GM23338 (cell line): ENCODE measurements around the gene FAM81B. TPM values are rescaled to one million over a fixed set of nuclear protein-coding genes. Genes with fewer than 3 reads are reported as not detected.
A peak's percentile ranks its signal among the peaks of the same experiment; 100 is the strongest.

Experiments
- ATAC-seq: fragments of 200-7000 bp; cut with Tn5 transposase; 3 replicates; pipeline ENCODE4 v1.9.1; 2020
- DNase-seq: peaks from one replicate; pipeline ENCODE4 v3.0.0-alpha.2; 2015; ENCODE audit warnings: low spot score
- H2AFZ ChIP-seq: fragments of 200-600 bp; sonication (generic); 2 replicates; pipeline ENCODE4 v1.8.0; 2016; ENCODE audit warnings: antibody characterized with exemption, mild to moderate bottlenecking, moderate library complexity
- H3F3A ChIP-seq: fragments of 200-600 bp; sonication (generic); replicated peaks from 2 replicates; pipeline ENCODE4 v1.8.0; 2017; ENCODE audit warnings: antibody characterized with exemption, mixed run types, low read depth
- H3K27ac ChIP-seq: fragments of 200-600 bp; sonication (generic); 2 replicates; pipeline ENCODE4 v1.6.1; 2016; ENCODE audit warnings: low read depth
- H3K27me3 ChIP-seq: fragments of 200-600 bp; sonication (generic); 2 replicates; pipeline ENCODE4 v1.8.0; 2016; ENCODE audit warnings: mild to moderate bottlenecking, mixed run types, moderate library complexity; ENCODE audit not compliant: insufficient read depth
- H3K36me3 ChIP-seq: fragments of 200-600 bp; sonication (generic); 2 replicates; pipeline ENCODE4 v1.8.0; 2016; ENCODE audit warnings: mild to moderate bottlenecking; ENCODE audit not compliant: insufficient read depth
- H3K4me1 ChIP-seq: fragments of 200-600 bp; sonication (generic); 2 replicates; pipeline ENCODE4 v1.8.0; 2016; ENCODE audit warnings: mild to moderate bottlenecking, moderate library complexity; ENCODE audit not compliant: insufficient read depth
- H3K4me2 ChIP-seq: fragments of 200-600 bp; sonication (generic); 2 replicates; pipeline ENCODE4 v1.7.1; 2017; ENCODE audit warnings: mixed run types
- H3K4me3 ChIP-seq: fragments of 200-600 bp; sonication (generic); 2 replicates; pipeline ENCODE4 v1.6.1; 2016; ENCODE audit warnings: mixed run types
- H3K79me2 ChIP-seq: fragments of 200-600 bp; sonication (generic); replicated peaks from 2 replicates; pipeline ENCODE4 v1.8.0; 2017; ENCODE audit warnings: mild to moderate bottlenecking; ENCODE audit not compliant: insufficient read depth
- H3K9me2 ChIP-seq: fragments of 200-600 bp; sonication (generic); 2 replicates; pipeline ENCODE4 v1.8.0; 2017; ENCODE audit not compliant: insufficient read depth
- H4K20me1 ChIP-seq: fragments of 200-600 bp; sonication (generic); replicated peaks from 2 replicates; pipeline ENCODE4 v1.8.0; 2017; ENCODE audit warnings: mild to moderate bottlenecking; ENCODE audit not compliant: insufficient read depth
- H3K27ac Mint-ChIP-seq: 2 replicates; pipeline ENCODE4 v1.8.0; 2020; ENCODE audit warnings: inconsistent platforms, mild to moderate bottlenecking, moderate library complexity, mixed read lengths
- H3K27me3 Mint-ChIP-seq: 3 replicates; pipeline ENCODE4 v1.8.0; 2022; ENCODE audit warnings: low read depth, mild to moderate bottlenecking, moderate library complexity, mixed read lengths, inconsistent platforms; ENCODE audit not compliant: insufficient read depth, poor library complexity
- H3K36me3 Mint-ChIP-seq: 3 replicates; pipeline ENCODE4 v1.8.0; 2021; ENCODE audit warnings: low read depth, mild to moderate bottlenecking, inconsistent platforms, moderate library complexity, mixed read lengths
- H3K4me1 Mint-ChIP-seq: 3 replicates; pipeline ENCODE4 v1.8.0; 2020; ENCODE audit warnings: mild to moderate bottlenecking, inconsistent platforms, mixed read lengths
- H3K4me3 Mint-ChIP-seq: 3 replicates; pipeline ENCODE4 v1.8.0; 2021; ENCODE audit warnings: moderate library complexity, mild to moderate bottlenecking, inconsistent platforms, mixed read lengths
- H3K9me3 Mint-ChIP-seq: 3 replicates; pipeline ENCODE4 v1.8.0; 2020; ENCODE audit warnings: moderate library complexity, mild to moderate bottlenecking, inconsistent platforms, mixed read lengths
- CREB1 ChIP-seq: fragments of 250-450 bp; sonication (Bioruptor Pico); IDR thresholded peaks from 2 replicates; pipeline ENCODE4 v1.5.0; 2020; ENCODE audit warnings: low read depth, mild to moderate bottlenecking, moderate library complexity
- CTCF ChIP-seq, 2 experiments: fragments of 200-600 bp in 1 of 2; sonication (generic) in 1 of 2; conservative IDR thresholded peaks; 2 replicates each; pipeline versions ENCODE4 v1.5.1 to v1.6.1; 2016 to 2017; ENCODE audit warnings: antibody characterized with exemption in 2 of 2, low read depth in 2 of 2, mild to moderate bottlenecking in 2 of 2, moderate library complexity in 1 of 2
- ETS1 ChIP-seq: IDR thresholded peaks from 2 replicates; pipeline ENCODE4 v1.6.1; 2016; ENCODE audit warnings: antibody characterized with exemption
- EZH2 ChIP-seq: fragments of 200-600 bp; sonication (generic); IDR thresholded peaks from one replicate; pipeline ENCODE4 v1.8.0; 2017; ENCODE audit warnings: antibody characterized with exemption, mild to moderate bottlenecking, low read depth; ENCODE audit not compliant: unreplicated experiment
- EZH2phosphoT487 ChIP-seq: fragments of 200-600 bp; sonication (generic); IDR thresholded peaks from one replicate; pipeline ENCODE4 v1.8.1; 2018; ENCODE audit warnings: antibody characterized with exemption; ENCODE audit not compliant: unreplicated experiment
- JUNB ChIP-seq: IDR thresholded peaks from one replicate; pipeline ENCODE4 v1.6.1; 2016; ENCODE audit warnings: antibody characterized with exemption; ENCODE audit not compliant: unreplicated experiment
- NANOG ChIP-seq: IDR thresholded peaks from 2 replicates; pipeline ENCODE4 v1.6.1; 2016; ENCODE audit warnings: antibody characterized with exemption, borderline replicate concordance
- POLR2AphosphoS5 ChIP-seq: IDR thresholded peaks from 2 replicates; pipeline ENCODE4 v1.6.1; 2016; ENCODE audit warnings: antibody characterized with exemption, low read depth
- REST ChIP-seq: IDR thresholded peaks from one replicate; pipeline ENCODE4 v1.6.1; 2018; ENCODE audit warnings: antibody characterized with exemption; ENCODE audit not compliant: unreplicated experiment
- STAT1 ChIP-seq: IDR thresholded peaks from one replicate; pipeline ENCODE4 v1.6.1; 2016; ENCODE audit warnings: antibody characterized with exemption; ENCODE audit not compliant: unreplicated experiment
- ZNF114 ChIP-seq: fragments of 250-450 bp; sonication (Bioruptor Pico); IDR thresholded peaks from 2 replicates; pipeline ENCODE4 v1.5.0; 2020; ENCODE audit warnings: mild to moderate bottlenecking, moderate library complexity
- ZNF331 ChIP-seq: fragments of 250-450 bp; sonication (Bioruptor Pico); IDR thresholded peaks from 2 replicates; pipeline ENCODE4 v1.5.0; 2020; ENCODE audit warnings: low read depth, mild to moderate bottlenecking, moderate library complexity
- ZNF462 ChIP-seq: fragments of 250-450 bp; sonication (Bioruptor Pico); IDR thresholded peaks from 2 replicates; pipeline ENCODE4 v1.5.0; 2020; ENCODE audit warnings: mild to moderate bottlenecking, moderate library complexity
- polyA plus RNA-seq: library from polyadenylated mRNA; unstranded; fragments of >200 nt; fragmentation: Nextera tagmentation; extraction: Ambion mirVana; gene quantifications from 2 replicates; pipeline ENCODE4 v1.2.1, GENCODE V29; 2016
- total RNA-seq: library from RNA; depleted of rRNA; stranded (reverse); fragments of >200 nt; shearing (Covaris generic); gene quantifications from 2 replicates; pipeline ENCODE4 v1.2.3, GENCODE V29; 2014

FAM81B gene
- total and polyA plus RNA-seq, 2 experiments from 2014 or later: 0.40 TPM; not detected in 1

- no peak overlapping the region for H3K27ac ChIP-seq
- no peak overlapping the region for H2AFZ ChIP-seq
- no peak overlapping the region for H3K4me3 ChIP-seq
- TF ChIP-seq JUNB: no peak
- no peak for TF ChIP-seq EZH2phosphoT487
- TF ChIP-seq EZH2: no peak
- no peak for TF ChIP-seq ZNF462
- TF ChIP-seq POLR2AphosphoS5: no peak
- no peak for TF ChIP-seq ZNF331
- no peak for TF ChIP-seq REST
- TF ChIP-seq ZNF114: no peak
- TF ChIP-seq NANOG: no peak
- no peak for TF ChIP-seq CREB1 (CRISPR knock-in tag)
- TF ChIP-seq ETS1: no peak
- no peak for TF ChIP-seq CTCF (conservative IDR thresholded peaks at IDR 0.05; ENCODE audit: low read depth in 2 of 2)
- no peak for TF ChIP-seq STAT1
- H3K36me3 ChIP-seq: peaks cover 40% of the 10 kb centered on the region
- H3K27me3 ChIP-seq: no peaks in the 10 kb centered on the region
- H3K79me2 ChIP-seq: no peaks in the 10 kb centered on the region
- Mint-ChIP-seq H3K27me3 (peaks cover 3% of the 10 kb centered on the region), H3K36me3 (peaks cover 65% of the 10 kb centered on the region), H3K27ac (no peak overlapping the region), H3K9me3 (no peaks in the 10 kb centered on the region; the same call in 2 of the 3 replicates), H3K4me3 (no peak overlapping the region), H3K4me1 (peaks cover 10% of the 10 kb centered on the region)
- H3K4me1 ChIP-seq: no peaks in the 10 kb centered on the region
- ATAC-seq: peak; percentile 95
- no peak overlapping the region for H3K4me2 ChIP-seq
- H3F3A ChIP-seq: no peaks in the 10 kb centered on the region
- H4K20me1 ChIP-seq: no peaks in the 10 kb centered on the region; the same call in 1 of the 2 replicates
- peak; percentile 44 for DNase-seq
- no peaks in the 10 kb centered on the region for H3K9me2 ChIP-seq
Observed at GRCh38 chr5:95486191-95486590, 95.0 kb downstream of the FAM81B start.
